ENCODE results near the gene CLCA2.

DNA sequence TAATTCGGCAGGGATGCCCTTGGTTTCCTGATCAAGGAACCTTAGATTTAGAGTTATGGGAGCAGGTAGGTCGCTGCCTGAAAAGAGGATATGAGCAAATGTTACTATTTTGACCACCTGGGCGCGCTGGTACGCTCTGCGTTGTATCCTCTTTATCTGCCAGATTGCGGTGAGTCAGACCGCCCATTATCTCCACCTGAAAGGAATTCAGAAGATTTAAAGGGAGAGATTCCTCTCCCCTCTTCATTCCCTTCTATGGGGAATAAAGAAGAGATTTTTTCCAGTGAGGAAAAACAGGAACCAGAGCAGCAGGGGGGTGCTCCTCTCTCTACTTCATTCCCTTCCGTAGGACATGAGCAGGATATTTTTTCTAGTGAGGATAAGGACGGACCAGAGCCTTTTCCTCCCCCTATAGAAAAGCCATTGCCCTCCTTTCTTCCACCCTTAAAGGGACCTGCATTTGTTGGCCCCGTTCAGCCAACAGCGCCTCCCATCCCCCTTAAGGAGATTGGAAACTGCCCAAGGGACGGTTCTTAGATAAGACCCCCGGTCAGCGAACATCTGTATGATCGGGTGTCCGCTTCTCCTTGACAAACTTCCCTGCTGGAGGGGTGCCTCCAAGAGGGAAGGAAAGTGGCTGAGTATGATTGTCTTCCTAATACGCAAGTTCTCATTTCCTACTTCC lies 78.9 kb downstream of the CLCA2 start:
- TF ChIP-seq, protein P1, sequence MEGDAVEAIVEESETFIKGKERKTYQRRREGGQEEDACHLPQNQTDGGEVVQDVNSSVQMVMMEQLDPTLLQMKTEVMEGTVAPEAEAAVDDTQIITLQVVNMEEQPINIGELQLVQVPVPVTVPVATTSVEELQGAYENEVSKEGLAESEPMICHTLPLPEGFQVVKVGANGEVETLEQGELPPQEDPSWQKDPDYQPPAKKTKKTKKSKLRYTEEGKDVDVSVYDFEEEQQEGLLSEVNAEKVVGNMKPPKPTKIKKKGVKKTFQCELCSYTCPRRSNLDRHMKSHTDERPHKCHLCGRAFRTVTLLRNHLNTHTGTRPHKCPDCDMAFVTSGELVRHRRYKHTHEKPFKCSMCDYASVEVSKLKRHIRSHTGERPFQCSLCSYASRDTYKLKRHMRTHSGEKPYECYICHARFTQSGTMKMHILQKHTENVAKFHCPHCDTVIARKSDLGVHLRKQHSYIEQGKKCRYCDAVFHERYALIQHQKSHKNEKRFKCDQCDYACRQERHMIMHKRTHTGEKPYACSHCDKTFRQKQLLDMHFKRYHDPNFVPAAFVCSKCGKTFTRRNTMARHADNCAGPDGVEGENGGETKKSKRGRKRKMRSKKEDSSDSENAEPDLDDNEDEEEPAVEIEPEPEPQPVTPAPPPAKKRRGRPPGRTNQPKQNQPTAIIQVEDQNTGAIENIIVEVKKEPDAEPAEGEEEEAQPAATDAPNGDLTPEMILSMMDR (conservative IDR thresholded peaks at IDR 0.05; ENCODE audit: low read length) = no peak
- TF ChIP-seq EZH2phosphoT487 (IDR thresholded peaks at IDR 0.05; ENCODE audit: borderline replicate concordance) = no peak
